DND-41 (cell line): ENCODE data around the gene CLDN15.

ENCODE experiments used
- ATAC-seq: fragments of 200-7000 bp; cut with Tn5 transposase; 3 replicates; pipeline ENCODE4 v1.9.1; 2021; ENCODE audit warnings: low read depth; ENCODE audit not compliant: insufficient read depth
- DNase-seq: peaks from one replicate; pipeline ENCODE4 v3.0.0-alpha.2; 2020
- H2AFZ ChIP-seq: 2 replicates; pipeline ENCODE4 v1.6.0; 2012; ENCODE audit warnings: low read depth, low read length
- H3K27ac ChIP-seq: 2 replicates; pipeline ENCODE4 v1.5.1; 2012; ENCODE audit warnings: low read length, inconsistent platforms
- H3K27me3 ChIP-seq: fragments of 200-600 bp; sonication (generic); 2 replicates; pipeline ENCODE4 v1.6.0; 2012; ENCODE audit warnings: low read length, mild to moderate bottlenecking, inconsistent platforms; ENCODE audit not compliant: insufficient read depth, poor library complexity
- H3K36me3 ChIP-seq: 2 replicates; pipeline ENCODE4 v1.5.1; 2012; ENCODE audit warnings: low read length, inconsistent platforms; ENCODE audit not compliant: insufficient read depth
- H3K4me1 ChIP-seq: 2 replicates; pipeline ENCODE4 v1.5.1; 2012; ENCODE audit warnings: mild to moderate bottlenecking, low read length; ENCODE audit not compliant: insufficient read depth
- H3K4me2 ChIP-seq: 2 replicates; pipeline ENCODE4 v1.6.0; 2012; ENCODE audit warnings: mild to moderate bottlenecking, moderate library complexity, low read length, inconsistent platforms; ENCODE audit not compliant: insufficient read depth
- H3K4me3 ChIP-seq, 2 experiments: fragments of 200-600 bp in 1 of 2; shearing (Covaris generic) in 1 of 2; 2 replicates each; pipeline ENCODE4 v1.5.1; 2012 to 2016; ENCODE audit warnings: inconsistent platforms in 2 of 2, low read length in 2 of 2, mild to moderate bottlenecking in 2 of 2, low read depth in 1 of 2, moderate library complexity in 1 of 2
- H3K79me2 ChIP-seq: 2 replicates; pipeline ENCODE4 v1.6.0; 2012; ENCODE audit warnings: low read length, inconsistent platforms; ENCODE audit not compliant: insufficient read depth
- H3K9ac ChIP-seq: 2 replicates; pipeline ENCODE4 v1.6.0; 2012; ENCODE audit warnings: low read depth, mild to moderate bottlenecking, inconsistent platforms, low read length, moderate library complexity
- H3K9me3 ChIP-seq: 2 replicates; pipeline ENCODE4 v1.5.1; 2012; ENCODE audit warnings: low read length, moderate library complexity, mild to moderate bottlenecking, inconsistent platforms; ENCODE audit not compliant: insufficient read depth, severe bottlenecking
- H4K20me1 ChIP-seq: 2 replicates; pipeline ENCODE4 v1.6.0; 2012; ENCODE audit warnings: low read length; ENCODE audit not compliant: insufficient read depth
- CTCF ChIP-seq: IDR thresholded peaks from 2 replicates; pipeline ENCODE4 v1.5.1; 2012; ENCODE audit warnings: borderline replicate concordance, low read length, moderate library complexity, mild to moderate bottlenecking; ENCODE audit not compliant: poor library complexity, severe bottlenecking; ENCODE audit errors: extremely low read depth
- EZH2 ChIP-seq: IDR thresholded peaks from 3 replicates; pipeline ENCODE4 v1.6.1; 2012; ENCODE audit warnings: borderline replicate concordance, low read depth, mild to moderate bottlenecking, moderate library complexity, low read length, inconsistent platforms; ENCODE audit not compliant: severe bottlenecking

CLDN15 gene

GRCh38 chr7:101202603-101202918 lies 35.0 kb downstream of the CLDN15 start:
- Histone ChIP-seq H3K4me3 (no peak overlapping the region), H3K4me1 (no peaks in the 10 kb centered on the region), H3K79me2 (no peaks in the 10 kb centered on the region), H3K27me3 (no peaks in the 10 kb centered on the region), H3K27ac (no peak overlapping the region), H2AFZ (no peak overlapping the region), H3K9ac (no peak overlapping the region), H3K4me2 (no peak overlapping the region), H4K20me1 (no peaks in the 10 kb centered on the region), H3K36me3 (0 out of 2 replicates have a peak, but pooled peaks cover under 1% of the 10 kb centered on the region), H3K9me3 (no peaks in the 10 kb centered on the region)
- TF ChIP-seq CTCF: no peak
- no peak for TF ChIP-seq EZH2
- ATAC-seq (no peak), DNase-seq (no peak)

- no peak overlapping the region for H2AFZ ChIP-seq
- ATAC-seq: no peak
- H3K9me3 ChIP-seq: no peaks in the 10 kb centered on the region
- no peak overlapping the region for H3K9ac ChIP-seq
- no peaks in the 10 kb centered on the region for H3K27me3 ChIP-seq
- H3K4me3 ChIP-seq: no peak overlapping the region
- no peak for DNase-seq
- H4K20me1 ChIP-seq: no peaks in the 10 kb centered on the region
- H3K36me3 ChIP-seq: no peaks in the 10 kb centered on the region
- no peaks in the 10 kb centered on the region for H3K79me2 ChIP-seq
- no peak overlapping the region for H3K27ac ChIP-seq
- TF ChIP-seq CTCF: no peak
- no peak for TF ChIP-seq EZH2
- H3K4me2 ChIP-seq: no peak overlapping the region
- no peaks in the 10 kb centered on the region for H3K4me1 ChIP-seq
Measured at GRCh38 chr7:101201695-101202602, 35.7 kb downstream of the CLDN15 start.

GRCh38 chr7:101200862-101201599 lies 36.6 kb downstream of the CLDN15 start, which contains the start of gene MOGAT3:
MOGAT3 (minus strand) TSS chr7:101201036; CDS start chr7:101200854, 182 bp downstream.
- DNase-seq: no peak
- Histone ChIP-seq H4K20me1 (no peaks in the 10 kb centered on the region), H3K79me2 (no peaks in the 10 kb centered on the region), H3K36me3 (no peaks in the 10 kb centered on the region), H3K4me3 (no peak within 1 kb of the TSS), H3K4me1 (no peaks in the 10 kb centered on the region), H3K9ac (no peak within 1 kb of the TSS), H3K9me3 (no peaks in the 10 kb centered on the region), H3K27me3 (no peaks in the 10 kb centered on the region), H3K27ac (no peak within 1 kb of the TSS), H2AFZ (no peak within 1 kb of the TSS), H3K4me2 (no peak within 1 kb of the TSS)
- no peak; the same call in 2 of the 3 replicates for ATAC-seq
- no peak for TF ChIP-seq CTCF
- TF ChIP-seq EZH2: no peak
